Bronchus fibroblast of lung (primary cell): ENCODE measurements around the gene ARHGAP26. TPM values are rescaled to one million over a fixed set of nuclear protein-coding genes. Genes with fewer than 3 reads are reported as not detected.

Source experiments
- total RNA-seq: library from RNA; depleted of rRNA; stranded (reverse); fragments of >200 nt; gene quantifications from 2 replicates; pipeline ENCODE4 v1.2.3, GENCODE V29; 2015

The ARHGAP26 gene
- total RNA-seq: 0.67 and 1.2 TPM in 2 replicates

DNA sequence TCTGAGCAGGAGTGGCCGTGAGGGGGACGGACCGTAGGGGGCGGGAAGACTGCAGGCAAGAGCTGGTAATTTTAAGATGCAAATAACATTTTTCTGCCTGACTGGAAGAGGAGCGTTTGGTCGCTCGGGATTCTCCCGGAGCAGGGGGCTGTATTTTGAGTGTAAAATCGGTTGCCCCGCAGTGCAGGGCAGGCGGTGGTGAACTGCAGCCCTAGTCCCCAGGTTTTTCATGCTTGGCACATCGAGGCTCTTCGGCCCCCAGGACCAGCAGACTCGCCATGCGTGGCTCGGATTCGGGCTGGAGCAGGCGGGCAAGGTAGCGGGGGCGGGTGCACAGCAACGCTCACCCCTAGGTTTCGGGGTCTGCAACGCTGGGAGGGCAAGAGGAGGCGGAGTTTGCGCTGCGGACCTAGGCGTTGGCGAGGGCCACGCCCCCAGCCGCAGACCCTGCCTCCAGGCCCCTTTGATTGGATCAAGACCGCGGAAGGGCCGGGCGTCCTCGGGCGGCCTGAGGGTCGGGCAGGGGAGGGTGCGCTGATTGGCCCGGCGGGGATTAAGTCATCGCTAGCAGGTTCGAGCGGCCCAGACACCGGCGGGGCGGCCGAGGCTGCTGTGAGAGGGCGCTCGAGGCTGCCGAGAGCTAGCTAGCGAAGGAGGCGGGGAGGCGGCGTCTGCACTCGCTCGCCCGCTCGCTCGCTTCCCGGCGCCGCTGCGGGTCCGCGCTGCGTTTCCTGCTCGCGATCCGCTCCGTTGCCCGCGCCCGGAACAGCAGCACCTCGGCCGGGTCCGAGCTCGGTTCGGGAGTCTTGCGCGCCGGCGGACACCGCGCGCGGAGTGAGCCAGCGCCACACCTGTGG, at the start of gene ARHGAP26:
Gene ARHGAP26 (plus strand): TSS at position 585 of the 857 bp plus-strand sequence. CDS start 385 bp downstream, outside the sequence.

Other genes starting within 250 kb of the ARHGAP26 start
- 2.0 and 2.2 TPM in 2 replicates for gene FGF1, start 84.3 kb upstream of the ARHGAP26 start, total RNA-seq